HEK293 (cell line): ENCODE results near the gene KRT78.

Experiments used
- CTCF ChIA-PET: fragments of 350-600 bp; formaldehyde crosslinking; extraction: SDS; loops from one replicate; lab custom pipeline; 2021; ENCODE audit warnings: antibody characterized with exemption; lab: Yijun Ruan, JAX
- POLR2A ChIA-PET: fragments of 300-600 bp; formaldehyde crosslinking; extraction: SDS; loops from one replicate; lab custom pipeline; 2020; ENCODE audit warnings: antibody characterized with exemption, inconsistent platforms; lab: Yijun Ruan, JAX
- H3K27ac ChIP-seq: fragments of 200-500 bp; sonication (Bioruptor generic); 2 replicates; pipeline ENCODE4 v1.5.1; 2014; ENCODE audit warnings: low read depth, low read length, control low read depth, inconsistent platforms; ENCODE audit errors: extremely low read depth
- H3K36me3 ChIP-seq, 2 experiments: fragments of 200-500 bp in 1 of 2; sonication (Bioruptor generic) in 1 of 2; 1 replicate in 1 of 2; 2 replicates in 1 of 2; pipeline ENCODE4 v1.5.1; 2014 to 2017; ENCODE audit warnings: inconsistent platforms in 2 of 2, low read length in 2 of 2; ENCODE audit not compliant: control insufficient read depth in 2 of 2, insufficient read depth in 1 of 2
- H3K4me1 ChIP-seq: fragments of 200-500 bp; sonication (Bioruptor generic); 2 replicates; pipeline ENCODE4 v1.5.1; 2014; ENCODE audit warnings: mild to moderate bottlenecking, low read length, inconsistent platforms; ENCODE audit not compliant: control insufficient read depth, insufficient read depth
- H3K4me3 ChIP-seq: 2 replicates; pipeline ENCODE4 v1.5.1; 2011; ENCODE audit warnings: low read depth, mild to moderate bottlenecking, control low read depth, low read length, moderate library complexity
- H3K9me3 ChIP-seq: fragments of 200-500 bp; sonication (Bioruptor generic); 2 replicates; pipeline ENCODE4 v1.5.1; 2014; ENCODE audit warnings: low read depth, low read length, inconsistent platforms; ENCODE audit not compliant: control insufficient read depth, insufficient read depth
- GLIS1 ChIP-seq: fragments of 450-650 bp; formaldehyde crosslinking; IDR thresholded peaks from 2 replicates; pipeline ENCODE4 v1.5.1; 2016; ENCODE audit warnings: missing biosample characterization, missing genetic modification characterization
- HOXA7 ChIP-seq: sonication (generic); formaldehyde crosslinking; IDR thresholded peaks from 2 replicates; pipeline ENCODE4 v1.8.1; 2022; ENCODE audit warnings: missing genetic modification reagents, borderline replicate concordance
- KLF8 ChIP-seq: fragments of 450-650 bp; formaldehyde crosslinking; IDR thresholded peaks from 2 replicates; pipeline ENCODE4 v1.5.1; 2016; ENCODE audit warnings: missing biosample characterization, missing genetic modification characterization
- MYNN ChIP-seq: fragments of 450-650 bp; formaldehyde crosslinking; IDR thresholded peaks from 2 replicates; pipeline ENCODE4 v1.5.1; 2016; ENCODE audit warnings: missing biosample characterization, missing genetic modification characterization, borderline replicate concordance
- PRDM4 ChIP-seq: fragments of 450-650 bp; formaldehyde crosslinking; IDR thresholded peaks from 2 replicates; pipeline ENCODE4 v1.5.1; 2017; ENCODE audit warnings: missing biosample characterization, missing genetic modification characterization
- PRDM6 ChIP-seq: fragments of 450-650 bp; formaldehyde crosslinking; IDR thresholded peaks from 2 replicates; pipeline ENCODE4 v1.5.1; 2017; ENCODE audit warnings: missing biosample characterization, missing genetic modification characterization
- SALL2 ChIP-seq: fragments of 450-650 bp; formaldehyde crosslinking; IDR thresholded peaks from 2 replicates; pipeline ENCODE4 v1.5.0; 2017; ENCODE audit warnings: missing biosample characterization, mild to moderate bottlenecking, missing genetic modification characterization, borderline replicate concordance
- SP3 ChIP-seq: fragments of 450-650 bp; formaldehyde crosslinking; IDR thresholded peaks from 2 replicates; pipeline ENCODE4 v1.5.1; 2016; ENCODE audit warnings: missing biosample characterization, missing genetic modification characterization
- YY2 ChIP-seq: fragments of 450-650 bp; formaldehyde crosslinking; IDR thresholded peaks from 2 replicates; pipeline ENCODE4 v1.5.1; 2016; ENCODE audit warnings: missing biosample characterization, missing genetic modification characterization
- ZBTB11 ChIP-seq: fragments of 450-650 bp; formaldehyde crosslinking; conservative IDR thresholded peaks from 2 replicates; pipeline ENCODE4 v1.5.1; 2016; ENCODE audit warnings: low read depth, missing biosample characterization, missing genetic modification characterization
- ZFP37 ChIP-seq: fragments of 450-650 bp; formaldehyde crosslinking; IDR thresholded peaks from 2 replicates; pipeline ENCODE4 v1.5.1; 2016; ENCODE audit warnings: missing biosample characterization, missing genetic modification characterization
- ZNF10 ChIP-seq: fragments of 450-650 bp; formaldehyde crosslinking; IDR thresholded peaks from 2 replicates; pipeline ENCODE4 v1.5.1; 2017; ENCODE audit warnings: missing biosample characterization, missing genetic modification characterization
- ZNF19 ChIP-seq: fragments of 450-650 bp; formaldehyde crosslinking; IDR thresholded peaks from 2 replicates; pipeline ENCODE4; 2016; ENCODE audit warnings: missing biosample characterization, missing genetic modification characterization, low read depth
- ZNF354C ChIP-seq: fragments of 450-650 bp; formaldehyde crosslinking; IDR thresholded peaks from 2 replicates; pipeline ENCODE4 v1.5.1; 2016; ENCODE audit warnings: missing biosample characterization, missing genetic modification characterization, low read depth, borderline replicate concordance
- ZNF433 ChIP-seq: fragments of 450-650 bp; formaldehyde crosslinking; IDR thresholded peaks from 2 replicates; pipeline ENCODE4 v1.5.1; 2016; ENCODE audit warnings: missing biosample characterization, missing genetic modification characterization, low read depth
- ZNF544 ChIP-seq: fragments of 450-650 bp; formaldehyde crosslinking; IDR thresholded peaks from 2 replicates; pipeline ENCODE4 v1.5.0; 2017; ENCODE audit warnings: missing biosample characterization, missing genetic modification characterization
- ZNF580 ChIP-seq: fragments of 450-650 bp; formaldehyde crosslinking; IDR thresholded peaks from 2 replicates; pipeline ENCODE4 v1.5.1; 2016; ENCODE audit warnings: missing biosample characterization, missing genetic modification characterization
- ZNF623 ChIP-seq: fragments of 450-650 bp; formaldehyde crosslinking; IDR thresholded peaks from 2 replicates; pipeline ENCODE4 v1.5.1; 2016; ENCODE audit warnings: missing biosample characterization, missing genetic modification characterization
- ZNF664 ChIP-seq: fragments of 450-650 bp; formaldehyde crosslinking; IDR thresholded peaks from 2 replicates; pipeline ENCODE4 v1.5.1; 2016; ENCODE audit warnings: missing biosample characterization, missing genetic modification characterization
- ZNF776 ChIP-seq: fragments of 450-650 bp; formaldehyde crosslinking; IDR thresholded peaks from 2 replicates; pipeline ENCODE4 v1.5.0; 2017; ENCODE audit warnings: missing biosample characterization, missing genetic modification characterization, borderline replicate concordance
- ZNF785 ChIP-seq: fragments of 450-650 bp; formaldehyde crosslinking; IDR thresholded peaks from 2 replicates; pipeline ENCODE4 v1.5.1; 2016; ENCODE audit warnings: missing biosample characterization, missing genetic modification characterization
- ZNF792 ChIP-seq: fragments of 450-650 bp; formaldehyde crosslinking; IDR thresholded peaks from 2 replicates; pipeline ENCODE4 v1.5.1; 2016; ENCODE audit warnings: missing biosample characterization, missing genetic modification characterization
- ZSCAN23 ChIP-seq: fragments of 450-650 bp; formaldehyde crosslinking; IDR thresholded peaks from 2 replicates; pipeline ENCODE4 v1.5.1; 2016; ENCODE audit warnings: missing biosample characterization, missing genetic modification characterization
- ZSCAN30 ChIP-seq: fragments of 450-650 bp; IDR thresholded peaks from 2 replicates; pipeline ENCODE4 v1.5.1; 2018; ENCODE audit warnings: missing biosample characterization, mild to moderate bottlenecking, missing genetic modification characterization, moderate library complexity
- TF ChIP-seq, protein P1 (sequence below): fragments of 450-650 bp; formaldehyde crosslinking; optimal IDR thresholded peaks from 2 replicates; pipeline ENCODE3; 2016; ENCODE audit warnings: missing biosample characterization, mild to moderate bottlenecking, missing genetic modification characterization

Gene KRT78

GRCh38 chr12:52884526-52885293 is 35.9 kb upstream of the KRT78 start:
- CTCF ChIA-PET, result interaction anchor here (0.5 to 9.7 kb wide), 81 partner anchors 10 to 1332 kb away, joined by 3 to 835 read pairs (median 4); partner anchors contain the start of genes KRT18, KRT8, KRT84 and KRT85
- TF ChIP-seq PRDM4 (tag by site-specific recombination) (peak; percentile 80), MYNN (tag by site-specific recombination) (no peak), ZNF785 (tag by site-specific recombination) (no peak), ZNF580 (tag by site-specific recombination) (no peak), GLIS1 (tag by site-specific recombination) (peak; percentile 28; the same call in 1 of the 2 replicates), ZNF544 (tag by site-specific recombination) (no peak), ZNF10 (tag by site-specific recombination) (no peak), ZNF664 (tag by site-specific recombination) (no peak), ZFP37 (peak; percentile 51; the same call in 1 of the 2 replicates), ZNF354C (tag by site-specific recombination) (no peak), ZNF792 (tag by site-specific recombination) (no peak), ZNF19 (no peak), ZNF623 (no peak), ZSCAN30 (peak; percentile 87), PRDM6 (no peak), ZSCAN23 (no peak), SP3 (tag by site-specific recombination) (no peak), YY2 (tag by site-specific recombination) (no peak), ZBTB11 (tag by site-specific recombination) (no peak), ZNF433 (tag by site-specific recombination) (no peak), ZNF776 (tag by site-specific recombination) (no peak), HOXA7 (CRISPR knock-in tag) (no peak), SALL2 (tag by site-specific recombination) (no peak), KLF8 (tag by site-specific recombination) (peak; percentile 53; the same call in 1 of the 2 replicates)
- TF ChIP-seq, protein P1, sequence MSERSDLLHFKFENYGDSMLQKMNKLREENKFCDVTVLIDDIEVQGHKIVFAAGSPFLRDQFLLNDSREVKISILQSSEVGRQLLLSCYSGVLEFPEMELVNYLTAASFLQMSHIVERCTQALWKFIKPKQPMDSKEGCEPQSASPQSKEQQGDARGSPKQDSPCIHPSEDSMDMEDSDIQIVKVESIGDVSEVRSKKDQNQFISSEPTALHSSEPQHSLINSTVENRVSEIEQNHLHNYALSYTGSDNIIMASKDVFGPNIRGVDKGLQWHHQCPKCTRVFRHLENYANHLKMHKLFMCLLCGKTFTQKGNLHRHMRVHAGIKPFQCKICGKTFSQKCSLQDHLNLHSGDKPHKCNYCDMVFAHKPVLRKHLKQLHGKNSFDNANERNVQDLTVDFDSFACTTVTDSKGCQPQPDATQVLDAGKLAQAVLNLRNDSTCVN (tag by site-specific recombination), result no peak

More at GRCh38 chr12:52884526-52885293, 35.9 kb upstream of the KRT78 start:
- H3K36me3 ChIP-seq, result no peaks in the 10 kb centered on the region
- no peak overlapping the region for H3K27ac ChIP-seq
- POLR2A ChIA-PET, result interaction anchor here (0.6 to 2.8 kb wide), 6 partner anchors 11 to 121 kb away, joined by 3 to 32 read pairs (median 7); partner anchors contain the start of genes EIF4B and KRT8
- no peaks in the 10 kb centered on the region for H3K9me3 ChIP-seq
- H3K4me3 ChIP-seq, result no peak overlapping the region
- H3K4me1 ChIP-seq, result no peaks in the 10 kb centered on the region
